Activated naive CD4-positive, alpha-beta T cell treated with anti-CD3 and anti-CD28 coated beads, Interleukin-2, amount 50 U/mL, for 24 hours (primary cell): Measurements from ENCODE around the gene DRAM1.
"Not testable (repeated sequence)": the region's sequence is repeated elsewhere in the genome, so short reads cannot be mapped to it uniquely, and the experiment has no call there.

Experiments
- H3K27ac Mint-ChIP-seq: one replicate; pipeline ENCODE4 v1.8.0; 2021; ENCODE audit warnings: mild to moderate bottlenecking, mixed read lengths
- H3K27me3 Mint-ChIP-seq: one replicate; pipeline ENCODE4 v1.8.0; 2021; ENCODE audit warnings: mixed read lengths
- H3K36me3 Mint-ChIP-seq: one replicate; pipeline ENCODE4 v1.8.0; 2021; ENCODE audit warnings: mixed read lengths
- H3K4me1 Mint-ChIP-seq: one replicate; pipeline ENCODE4 v1.8.0; 2021; ENCODE audit warnings: mixed read lengths
- H3K4me3 Mint-ChIP-seq: one replicate; pipeline ENCODE4 v1.8.0; 2021; ENCODE audit warnings: mild to moderate bottlenecking, mixed read lengths
- H3K9me3 Mint-ChIP-seq: one replicate; pipeline ENCODE4 v1.8.0; 2021; ENCODE audit warnings: mixed read lengths

Gene DRAM1

GRCh38 chr12:101855364-101855884, 22.0 kb upstream of the DRAM1 start:
- no peaks in the 10 kb centered on the region for H3K4me1 Mint-ChIP-seq
- H3K36me3 Mint-ChIP-seq: no peaks in the 10 kb centered on the region
- no peaks in the 10 kb centered on the region for H3K9me3 Mint-ChIP-seq
- H3K27ac Mint-ChIP-seq: no peak overlapping the region
- no peak overlapping the region for H3K4me3 Mint-ChIP-seq
- no peaks in the 10 kb centered on the region for H3K27me3 Mint-ChIP-seq

GRCh38 chr12:101855976-101856375, 21.4 kb upstream of the DRAM1 start:
- Mint-ChIP-seq H3K27me3 (no peaks in the 10 kb centered on the region), H3K4me3 (no peak overlapping the region), H3K9me3 (no peaks in the 10 kb centered on the region), H3K36me3 (no peaks in the 10 kb centered on the region), H3K4me1 (no peaks in the 10 kb centered on the region), H3K27ac (no peak overlapping the region)

- H3K36me3 Mint-ChIP-seq, H3K4me1 Mint-ChIP-seq, H3K27ac Mint-ChIP-seq, H3K4me3 Mint-ChIP-seq, H3K27me3 Mint-ChIP-seq, H3K9me3 Mint-ChIP-seq: not testable (repeated sequence)
Measured at GRCh38 chr12:101856614-101857013, 20.8 kb upstream of the DRAM1 start.

GRCh38 chr12:101857043-101857558, 20.3 kb upstream of the DRAM1 start:
- H3K27me3 Mint-ChIP-seq: no peaks in the 10 kb centered on the region
- H3K36me3 Mint-ChIP-seq: no peaks in the 10 kb centered on the region
- H3K4me3 Mint-ChIP-seq: no peak overlapping the region
- no peak overlapping the region for H3K27ac Mint-ChIP-seq
- H3K9me3 Mint-ChIP-seq: no peaks in the 10 kb centered on the region
- H3K4me1 Mint-ChIP-seq: no peaks in the 10 kb centered on the region

GRCh38 chr12:101858361-101858760, 19.0 kb upstream of the DRAM1 start:
- no peaks in the 10 kb centered on the region for H3K36me3 Mint-ChIP-seq
- H3K4me3 Mint-ChIP-seq: no peak overlapping the region
- H3K27ac Mint-ChIP-seq: no peak overlapping the region
- no peaks in the 10 kb centered on the region for H3K27me3 Mint-ChIP-seq
- no peaks in the 10 kb centered on the region for H3K9me3 Mint-ChIP-seq
- H3K4me1 Mint-ChIP-seq: no peaks in the 10 kb centered on the region

GRCh38 chr12:101859664-101860607, 17.4 kb upstream of the DRAM1 start:
- Mint-ChIP-seq H3K36me3 (no peaks in the 10 kb centered on the region), H3K4me3 (no peak overlapping the region), H3K4me1 (no peaks in the 10 kb centered on the region), H3K9me3 (no peaks in the 10 kb centered on the region), H3K27ac (no peak overlapping the region), H3K27me3 (no peaks in the 10 kb centered on the region)

GRCh38 chr12:101861688-101862087, 15.7 kb upstream of the DRAM1 start:
- not testable (repeated sequence) for H3K9me3 Mint-ChIP-seq, H3K36me3 Mint-ChIP-seq, H3K27ac Mint-ChIP-seq, H3K27me3 Mint-ChIP-seq, H3K4me3 Mint-ChIP-seq, H3K4me1 Mint-ChIP-seq

- Mint-ChIP-seq H3K27ac (no peak overlapping the region), H3K27me3 (no peaks in the 10 kb centered on the region), H3K4me1 (no peaks in the 10 kb centered on the region), H3K4me3 (no peak overlapping the region), H3K36me3 (no peaks in the 10 kb centered on the region), H3K9me3 (no peaks in the 10 kb centered on the region)
Measured at GRCh38 chr12:101862245-101862644, 15.1 kb upstream of the DRAM1 start.

- Mint-ChIP-seq H3K27ac (no peak overlapping the region), H3K27me3 (no peaks in the 10 kb centered on the region), H3K4me1 (no peaks in the 10 kb centered on the region), H3K36me3 (no peaks in the 10 kb centered on the region), H3K9me3 (no peaks in the 10 kb centered on the region), H3K4me3 (no peak overlapping the region)
Measured at GRCh38 chr12:101863981-101864380, 13.4 kb upstream of the DRAM1 start.

- Mint-ChIP-seq H3K9me3 (no peaks in the 10 kb centered on the region), H3K4me1 (no peaks in the 10 kb centered on the region), H3K36me3 (no peaks in the 10 kb centered on the region), H3K27me3 (no peaks in the 10 kb centered on the region), H3K4me3 (no peak overlapping the region), H3K27ac (no peak overlapping the region)
Measured at GRCh38 chr12:101866615-101867373, 10.6 kb upstream of the DRAM1 start.

- not testable (repeated sequence) for H3K4me1 Mint-ChIP-seq, H3K9me3 Mint-ChIP-seq, H3K27me3 Mint-ChIP-seq, H3K27ac Mint-ChIP-seq, H3K36me3 Mint-ChIP-seq, H3K4me3 Mint-ChIP-seq
Measured at GRCh38 chr12:101867619-101868018, 9.8 kb upstream of the DRAM1 start.

GRCh38 chr12:101870925-101871324, 6.5 kb upstream of the DRAM1 start:
- no peak overlapping the region for H3K4me3 Mint-ChIP-seq
- no peaks in the 10 kb centered on the region for H3K27me3 Mint-ChIP-seq
- no peaks in the 10 kb centered on the region for H3K4me1 Mint-ChIP-seq
- H3K27ac Mint-ChIP-seq: no peak overlapping the region
- no peaks in the 10 kb centered on the region for H3K9me3 Mint-ChIP-seq
- no peaks in the 10 kb centered on the region for H3K36me3 Mint-ChIP-seq

GRCh38 chr12:101875162-101875561, 2.2 kb upstream of the DRAM1 start:
- Mint-ChIP-seq H3K36me3 (no peaks in the 10 kb centered on the region), H3K4me3 (no peak overlapping the region), H3K9me3 (no peaks in the 10 kb centered on the region), H3K4me1 (peaks cover 11% of the 10 kb centered on the region), H3K27ac (no peak overlapping the region), H3K27me3 (no peaks in the 10 kb centered on the region)

GRCh38 chr12:101876322-101876860, 989 bp upstream of the DRAM1 start:
- Mint-ChIP-seq H3K4me1 (peaks cover 11% of the 10 kb centered on the region), H3K9me3 (no peaks in the 10 kb centered on the region), H3K27me3 (no peaks in the 10 kb centered on the region), H3K27ac (peak overlapping the region; percentile 30), H3K4me3 (peak overlapping the region; percentile 63), H3K36me3 (no peaks in the 10 kb centered on the region)

- Mint-ChIP-seq H3K4me1 (peaks cover 11% of the 10 kb centered on the region), H3K36me3 (no peaks in the 10 kb centered on the region), H3K4me3 (peak overlapping the region; percentile 91), H3K9me3 (no peaks in the 10 kb centered on the region), H3K27me3 (no peaks in the 10 kb centered on the region), H3K27ac (peak overlapping the region; percentile 82)
Measured at GRCh38 chr12:101877806-101878242, 444 bp downstream of the DRAM1 start.
